GM13977 (cell line): ENCODE results near the gene EPHA1.
A peak's percentile ranks its signal among the peaks of the same experiment; 100 is the strongest.

Source experiments
- DNase-seq: peaks from one replicate; pipeline ENCODE4 v3.0.0; 2012; ENCODE audit warnings: low spot score
- CTCF ChIP-seq: IDR thresholded peaks from 2 replicates; pipeline ENCODE4 v1.5.1; 2012; ENCODE audit warnings: mild to moderate bottlenecking, control low read depth; ENCODE audit not compliant: insufficient read depth; ENCODE audit errors: extremely low read depth, missing control alignments
- in situ Hi-C: fragments of 300-500 bp; cut with MboI; formaldehyde crosslinking; loops from one replicate; pipeline ENCODE4 v1.12.0; 2022; ENCODE audit warnings: low sequenced_read_pairs, low pct_unique_long_range_greater_than_20kb, mixed read lengths, inconsistent platforms; ENCODE audit not compliant: unreplicated experiment

Gene EPHA1

GRCh38 chr7:143408686-143409561 lies at the start of gene EPHA1:
TSS of gene EPHA1 (minus strand) at chr7:143408856. CDS start at chr7:143408805, 51 bp downstream.
- DNase-seq = peak; percentile 75
- in situ Hi-C loops = loop anchor here (25.0 kb wide), 1 partner anchor 172 kb away; no protein-coding TSS in a partner anchor
- TF ChIP-seq CTCF = peak; percentile 17

GRCh38 chr7:143458263-143458662 lies 49.6 kb upstream of the EPHA1 start:
- TF ChIP-seq CTCF = no peak
- in situ Hi-C loops = no loop called here
- DNase-seq = no peak

GRCh38 chr7:143456992-143457793 lies 48.5 kb upstream of the EPHA1 start:
- no peak for DNase-seq
- in situ Hi-C loops = no loop called here
- no peak for TF ChIP-seq CTCF

DNA sequence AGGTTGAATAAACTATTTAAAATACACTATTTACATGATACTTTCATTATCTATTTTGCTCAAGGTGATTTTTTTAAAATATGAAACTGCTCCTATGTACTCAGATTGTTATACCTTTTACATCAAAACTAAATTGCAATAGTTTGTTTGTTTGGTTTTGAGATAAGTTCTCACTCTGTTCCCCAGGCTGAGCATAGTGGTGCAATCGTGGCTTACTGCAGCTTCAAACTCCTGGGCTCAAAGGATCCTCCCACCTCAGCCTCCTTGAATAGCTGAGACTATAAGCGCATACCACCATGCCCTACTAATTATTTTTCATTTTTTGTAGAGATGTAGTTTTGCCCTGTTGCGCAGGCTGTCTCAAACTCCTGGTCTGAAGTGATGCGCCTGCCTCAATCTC lies 47.3 kb upstream of the EPHA1 start:
- DNase-seq = no peak
- no peak for TF ChIP-seq CTCF
- in situ Hi-C loops = no loop called here

DNA sequence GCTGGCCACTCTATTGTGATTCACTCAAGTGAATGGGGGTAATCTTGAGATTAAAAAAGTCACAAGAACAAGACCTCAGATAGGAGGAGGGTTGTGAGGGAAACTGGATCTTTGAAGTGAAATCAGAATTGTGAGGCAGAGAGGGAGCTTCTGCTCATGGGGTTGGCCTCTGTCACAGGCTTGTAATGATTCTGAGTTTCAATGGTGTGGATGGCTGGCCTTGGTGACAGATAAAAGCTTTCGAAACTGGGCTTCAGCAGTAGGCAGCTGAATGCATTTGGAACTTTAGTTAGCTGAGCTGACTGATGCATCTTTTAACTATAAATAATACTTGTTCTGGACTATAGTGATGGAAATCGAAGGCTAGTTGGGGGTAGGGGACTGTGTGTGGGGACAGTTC lies 46.8 kb upstream of the EPHA1 start:
- in situ Hi-C loops = no loop called here
- TF ChIP-seq CTCF = no peak
- DNase-seq = no peak

DNA sequence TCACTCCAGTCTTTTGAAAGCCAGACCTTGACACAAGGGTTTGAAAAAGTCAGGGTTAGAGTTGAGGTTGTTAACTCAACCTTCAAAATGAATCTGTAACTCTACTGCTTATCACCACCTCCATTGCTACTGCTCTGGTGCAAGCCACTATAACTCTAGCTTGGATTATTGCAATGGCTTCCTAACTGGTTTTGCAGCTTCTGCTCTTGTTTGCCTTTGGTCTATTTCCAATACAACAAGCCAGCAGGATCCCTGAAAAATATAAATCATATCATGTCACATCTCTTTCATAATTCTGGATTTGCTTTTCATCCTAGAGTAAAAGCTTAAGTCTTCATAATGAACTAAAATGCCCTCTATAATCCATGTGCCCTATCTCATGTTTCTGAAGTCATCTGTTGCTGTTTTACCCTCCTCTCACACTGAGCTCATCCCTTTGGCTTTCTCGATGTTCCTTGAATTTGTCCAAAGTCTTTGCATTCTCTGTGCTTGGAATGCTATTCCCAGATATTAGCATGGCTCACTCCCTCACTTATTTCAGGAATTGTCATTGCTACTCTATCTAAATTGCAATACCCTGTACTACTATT lies 45.5 kb upstream of the EPHA1 start:
- in situ Hi-C loops = no loop called here
- DNase-seq = no peak
- no peak for TF ChIP-seq CTCF
